OCI-LY7 (cell line): ENCODE data around the gene DROSHA.

Source experiments
- EZH2phosphoT487 ChIP-seq: fragments of 200-600 bp; sonication (generic); IDR thresholded peaks from 2 replicates; pipeline ENCODE4 v1.6.1; 2018; ENCODE audit warnings: low read depth, borderline replicate concordance, mild to moderate bottlenecking, mixed run types, antibody characterized with exemption, low read length, moderate library complexity, mixed read lengths
- TF ChIP-seq, protein P1 (sequence below): fragments of 200-600 bp; sonication (generic); conservative IDR thresholded peaks from 2 replicates; pipeline ENCODE4 v1.5.1; 2014; ENCODE audit warnings: mild to moderate bottlenecking, antibody characterized with exemption, low read length, moderate library complexity, mixed read lengths

DNA sequence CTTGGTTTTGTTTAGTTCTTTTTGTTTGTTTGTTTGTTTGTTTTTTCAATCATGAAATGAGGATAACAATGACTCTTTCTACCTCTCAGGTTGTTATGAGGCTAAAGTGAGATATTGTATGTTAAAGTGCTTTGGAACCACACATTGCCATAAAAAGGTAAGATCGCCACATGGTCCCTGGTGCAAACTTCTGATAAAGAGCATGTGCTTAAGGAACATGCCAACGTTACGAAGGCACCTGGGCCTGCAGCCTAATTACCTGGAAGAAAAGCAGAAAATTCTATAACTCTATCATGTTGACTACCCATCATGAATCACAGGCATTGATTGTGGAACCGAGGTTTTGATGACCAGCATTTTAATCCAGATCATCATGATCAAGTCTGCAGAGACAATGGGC is 151.8 kb downstream of the DROSHA start:
- TF ChIP-seq, protein P1, sequence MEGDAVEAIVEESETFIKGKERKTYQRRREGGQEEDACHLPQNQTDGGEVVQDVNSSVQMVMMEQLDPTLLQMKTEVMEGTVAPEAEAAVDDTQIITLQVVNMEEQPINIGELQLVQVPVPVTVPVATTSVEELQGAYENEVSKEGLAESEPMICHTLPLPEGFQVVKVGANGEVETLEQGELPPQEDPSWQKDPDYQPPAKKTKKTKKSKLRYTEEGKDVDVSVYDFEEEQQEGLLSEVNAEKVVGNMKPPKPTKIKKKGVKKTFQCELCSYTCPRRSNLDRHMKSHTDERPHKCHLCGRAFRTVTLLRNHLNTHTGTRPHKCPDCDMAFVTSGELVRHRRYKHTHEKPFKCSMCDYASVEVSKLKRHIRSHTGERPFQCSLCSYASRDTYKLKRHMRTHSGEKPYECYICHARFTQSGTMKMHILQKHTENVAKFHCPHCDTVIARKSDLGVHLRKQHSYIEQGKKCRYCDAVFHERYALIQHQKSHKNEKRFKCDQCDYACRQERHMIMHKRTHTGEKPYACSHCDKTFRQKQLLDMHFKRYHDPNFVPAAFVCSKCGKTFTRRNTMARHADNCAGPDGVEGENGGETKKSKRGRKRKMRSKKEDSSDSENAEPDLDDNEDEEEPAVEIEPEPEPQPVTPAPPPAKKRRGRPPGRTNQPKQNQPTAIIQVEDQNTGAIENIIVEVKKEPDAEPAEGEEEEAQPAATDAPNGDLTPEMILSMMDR, result no peak
- no peak for TF ChIP-seq EZH2phosphoT487
